H9 (cell line): ENCODE data around the gene ATG14. TPM values are rescaled to one million over a fixed set of nuclear protein-coding genes. Genes with fewer than 3 reads are reported as not detected.
A peak's percentile ranks its signal among the peaks of the same experiment; 100 is the strongest.

Experiments
- DNase-seq: peaks from one replicate; pipeline ENCODE4 v3.0.0-alpha.2; 2017
- H2AFZ ChIP-seq: one replicate; pipeline ENCODE4 v1.6.1; 2013; ENCODE audit warnings: mild to moderate bottlenecking, low read length, control low read depth, moderate library complexity
- H2AK5ac ChIP-seq: 2 replicates; pipeline ENCODE4 v1.6.1; 2013; ENCODE audit warnings: low read length, control low read depth, mixed read lengths; ENCODE audit not compliant: insufficient read length
- H2BK120ac ChIP-seq: one replicate; pipeline ENCODE4 v1.6.1; 2013; ENCODE audit warnings: low read depth, mild to moderate bottlenecking, low read length, control low read depth, inconsistent platforms; ENCODE audit not compliant: poor library complexity, severe bottlenecking
- H2BK12ac ChIP-seq: 2 replicates; pipeline ENCODE4 v1.6.1; 2013; ENCODE audit warnings: low read length, control low read depth, mixed read lengths, low read depth; ENCODE audit not compliant: insufficient read length
- H2BK15ac ChIP-seq: 2 replicates; pipeline ENCODE4 v1.6.1; 2013; ENCODE audit warnings: low read depth, low read length, control low read depth
- H2BK20ac ChIP-seq: one replicate; pipeline ENCODE4 v1.6.1; 2013; ENCODE audit warnings: low read depth, mild to moderate bottlenecking, low read length, control low read depth, inconsistent platforms; ENCODE audit not compliant: poor library complexity, severe bottlenecking
- H2BK5ac ChIP-seq: 2 replicates; pipeline ENCODE4 v1.6.1; 2013; ENCODE audit warnings: low read length, control low read depth, mixed read lengths; ENCODE audit not compliant: insufficient read length
- H3K14ac ChIP-seq: 2 replicates; pipeline ENCODE4 v1.6.1; 2013; ENCODE audit warnings: low read length, control low read depth; ENCODE audit not compliant: insufficient read depth
- H3K18ac ChIP-seq: 2 replicates; pipeline ENCODE4 v1.6.1; 2013; ENCODE audit warnings: low read depth, mild to moderate bottlenecking, mixed read lengths, low read length, control low read depth; ENCODE audit not compliant: insufficient read length
- H3K23ac ChIP-seq: 2 replicates; pipeline ENCODE4 v1.6.1; 2013; ENCODE audit warnings: low read length, control low read depth, mixed read lengths, low read depth; ENCODE audit not compliant: insufficient read length
- H3K23me2 ChIP-seq: 2 replicates; pipeline ENCODE4 v1.6.1; 2013; ENCODE audit warnings: low read depth, mild to moderate bottlenecking, mixed read lengths, low read length, control low read depth; ENCODE audit not compliant: insufficient read length, poor library complexity, severe bottlenecking
- H3K27ac ChIP-seq: 2 replicates; pipeline ENCODE4 v1.5.1; 2013; ENCODE audit warnings: low read length, control low read depth, mixed read lengths, low read depth; ENCODE audit not compliant: insufficient read length
- H3K27me3 ChIP-seq: 2 replicates; pipeline ENCODE4 v1.6.1; 2013; ENCODE audit warnings: low read length, control low read depth, inconsistent platforms; ENCODE audit not compliant: insufficient read depth
- H3K4ac ChIP-seq: 2 replicates; pipeline ENCODE4 v1.6.1; 2013; ENCODE audit warnings: low read depth, mild to moderate bottlenecking, control low read depth, inconsistent platforms, low read length, moderate library complexity
- H3K4me1 ChIP-seq: 2 replicates; pipeline ENCODE4 v1.6.1; 2013; ENCODE audit warnings: low read length, control low read depth, inconsistent platforms; ENCODE audit not compliant: insufficient read depth
- H3K4me2 ChIP-seq: 2 replicates; pipeline ENCODE4 v1.6.1; 2013; ENCODE audit warnings: low read length, control low read depth, mixed read lengths; ENCODE audit not compliant: insufficient read length, insufficient read depth
- H3K56ac ChIP-seq: 2 replicates; pipeline ENCODE4 v1.6.1; 2013; ENCODE audit warnings: low read depth, mild to moderate bottlenecking, mixed read lengths, low read length, control low read depth; ENCODE audit not compliant: insufficient read length
- H3K79me1 ChIP-seq: 2 replicates; pipeline ENCODE4 v1.6.1; 2013; ENCODE audit warnings: low read depth, mild to moderate bottlenecking, moderate library complexity, low read length, control low read depth, inconsistent platforms; ENCODE audit not compliant: insufficient read depth, poor library complexity, severe bottlenecking
- H3K79me2 ChIP-seq: 2 replicates; pipeline ENCODE4 v1.6.1; 2013; ENCODE audit warnings: low read length, control low read depth, inconsistent platforms; ENCODE audit not compliant: insufficient read depth
- H3K9ac ChIP-seq: 2 replicates; pipeline ENCODE4 v1.6.1; 2013; ENCODE audit warnings: low read length, control low read depth, mixed read lengths; ENCODE audit not compliant: insufficient read length; ENCODE audit errors: extremely low read depth
- H3K9me3 ChIP-seq: one replicate; pipeline ENCODE4 v1.6.1; 2013; ENCODE audit warnings: low read depth, low read length, inconsistent platforms; ENCODE audit not compliant: control insufficient read depth
- H3T11ph ChIP-seq: one replicate; pipeline ENCODE4 v1.6.1; 2013; ENCODE audit warnings: mild to moderate bottlenecking, low read length, control low read depth, inconsistent platforms
- H4K20me1 ChIP-seq: one replicate; pipeline ENCODE4 v1.6.1; 2013; ENCODE audit not compliant: control insufficient read depth, insufficient read length, insufficient read depth
- H4K5ac ChIP-seq: 2 replicates; pipeline ENCODE4 v1.6.1; 2013; ENCODE audit warnings: low read depth, mild to moderate bottlenecking, mixed read lengths, low read length, control low read depth; ENCODE audit not compliant: insufficient read length
- H4K8ac ChIP-seq: replicated peaks from 2 replicates; pipeline ENCODE4 v1.6.1; 2013; ENCODE audit warnings: low read length, control low read depth, mixed read lengths, low read depth; ENCODE audit not compliant: insufficient read length
- H4K91ac ChIP-seq: 2 replicates; pipeline ENCODE4 v1.6.1; 2013; ENCODE audit warnings: low read depth, mild to moderate bottlenecking, moderate library complexity, mixed read lengths, low read length, control low read depth; ENCODE audit not compliant: insufficient read length
- H3K27ac Mint-ChIP-seq, 3 experiments: 2 replicates in 2 of 3; 3 replicates in 1 of 3; pipeline ENCODE4 v1.8.0; 2020 to 2021; ENCODE audit warnings: mixed read lengths in 3 of 3, mild to moderate bottlenecking in 1 of 3, moderate library complexity in 1 of 3
- H3K27me3 Mint-ChIP-seq: 2 replicates; pipeline ENCODE4 v1.8.0; 2021; ENCODE audit warnings: low read depth, mild to moderate bottlenecking, moderate library complexity, mixed read lengths
- H3K36me3 Mint-ChIP-seq, 3 experiments: 2 replicates in 2 of 3; 3 replicates in 1 of 3; pipeline ENCODE4 v1.8.0; 2020 to 2021; ENCODE audit warnings: low read depth in 3 of 3, mixed read lengths in 3 of 3; ENCODE audit not compliant: insufficient read depth in 1 of 3
- H3K4me1 Mint-ChIP-seq, 2 experiments: 2 replicates each; pipeline ENCODE4 v1.8.0; 2020; ENCODE audit warnings: mixed read lengths in 2 of 2
- H3K4me3 Mint-ChIP-seq, 2 experiments: 2 replicates in 1 of 2; 3 replicates in 1 of 2; pipeline ENCODE4 v1.8.0; 2020 to 2021; ENCODE audit warnings: mild to moderate bottlenecking in 2 of 2, mixed read lengths in 2 of 2, moderate library complexity in 1 of 2
- H3K9me3 Mint-ChIP-seq, 2 experiments: 2 replicates in 1 of 2; 3 replicates in 1 of 2; pipeline ENCODE4 v1.8.0; 2020; ENCODE audit warnings: mild to moderate bottlenecking in 2 of 2, mixed read lengths in 2 of 2, moderate library complexity in 1 of 2
- CTCF ChIP-seq: fragments of 200-600 bp; sonication (generic); conservative IDR thresholded peaks from 3 replicates; pipeline ENCODE4 v1.8.0; 2021; ENCODE audit warnings: antibody characterized with exemption, mild to moderate bottlenecking
- WGBS: extraction: QIAGEN DNeasy Blood & Tissue Kit; methylation state at CpG from one replicate; pipeline ENCODE4 v1.1.7; 2013; ENCODE audit warnings: missing lambda C conversion rate, low lambda C conversion rate, mixed read lengths; ENCODE audit not compliant: insufficient read length; ENCODE audit errors: extremely low coverage; 5-methylcytosine and 5-hydroxymethylcytosine counted together
- total RNA-seq: library from RNA; stranded (reverse); gene quantifications from 2 replicates; pipeline ENCODE4 v1.2.1, GENCODE V29; 2021

The ATG14 gene
- total RNA-seq, 1 experiment from 2014 or later = 13.6 TPM

GRCh38 chr14:55377236-55377635, 34.4 kb downstream of the ATG14 start:
- no peak overlapping the region for H4K91ac ChIP-seq
- H3K4me1 Mint-ChIP-seq = peaks cover 6 to 7% of the 10 kb centered on the region in 2 experiments
- no peaks in the 10 kb centered on the region for H3K27me3 ChIP-seq
- no peak overlapping the region for H2BK5ac ChIP-seq
- H3K18ac ChIP-seq = no peak overlapping the region
- H3K14ac ChIP-seq = no peak overlapping the region
- no peak overlapping the region for H3K56ac ChIP-seq
- H4K5ac ChIP-seq = no peak overlapping the region
- no peak overlapping the region for H3K4ac ChIP-seq
- no peak overlapping the region for H2BK120ac ChIP-seq
- TF ChIP-seq CTCF = peak; percentile 36; the same call in 2 of the 3 replicates
- no peak overlapping the region for H3K9ac ChIP-seq
- no CpG with 5 or more reads among the region's 5 CpGs for WGBS
- no peak overlapping the region for H2BK15ac ChIP-seq
- H3K4me1 ChIP-seq = no peaks in the 10 kb centered on the region
- H3K79me2 ChIP-seq = no peaks in the 10 kb centered on the region
- no peak overlapping the region for H3T11ph ChIP-seq
- no peaks in the 10 kb centered on the region for H3K79me1 ChIP-seq
- peaks cover 2 to 38% (median 34%) of the 10 kb centered on the region in 3 experiments; a peak in 6 of 7 replicates for H3K36me3 Mint-ChIP-seq
- no peaks in the 10 kb centered on the region for H3K9me3 Mint-ChIP-seq
- no peak overlapping the region for H2AFZ ChIP-seq
- H3K27me3 Mint-ChIP-seq = no peaks in the 10 kb centered on the region
- H3K23me2 ChIP-seq = no peaks in the 10 kb centered on the region
- H2BK20ac ChIP-seq = no peak overlapping the region
- H3K27ac Mint-ChIP-seq = no peak overlapping the region; a peak in 1 of 7 replicates
- H3K4me3 Mint-ChIP-seq = no peak overlapping the region
- no peak overlapping the region for H4K8ac ChIP-seq
- no peak overlapping the region for H3K4me2 ChIP-seq
- H2AK5ac ChIP-seq = no peak overlapping the region
- no peak overlapping the region for H2BK12ac ChIP-seq
- H4K20me1 ChIP-seq = no peaks in the 10 kb centered on the region
- no peak overlapping the region for H3K27ac ChIP-seq
- no peak for DNase-seq
- no peak overlapping the region for H3K23ac ChIP-seq
- H3K9me3 ChIP-seq = no peaks in the 10 kb centered on the region
